Fibroblast of peridontal ligament (primary cell): Measurements from ENCODE around the gene BID.

Experiments used
- DNase-seq: peaks from one replicate; pipeline ENCODE4 v3.0.0-alpha.2; 2010; ENCODE audit errors: extremely low read depth

The BID gene

GRCh38 chr22:17803609-17804270 is 29.5 kb upstream of the BID start:
- DNase-seq: no peak

- no peak for DNase-seq
Measured at GRCh38 chr22:17802822-17803221, 28.6 kb upstream of the BID start.

- DNase-seq: no peak
Measured at GRCh38 chr22:17802411-17802810, 28.1 kb upstream of the BID start.

- DNase-seq: no peak
Measured at GRCh38 chr22:17797721-17798559, 23.7 kb upstream of the BID start.

GRCh38 chr22:17796695-17797094 is 22.4 kb upstream of the BID start:
- no peak for DNase-seq

GRCh38 chr22:17795661-17796548 is 21.6 kb upstream of the BID start:
- DNase-seq: no peak

- no peak for DNase-seq
Measured at GRCh38 chr22:17794726-17795542, 20.7 kb upstream of the BID start.

GRCh38 chr22:17792854-17793434 is 18.7 kb upstream of the BID start:
- no peak for DNase-seq

GRCh38 chr22:17792299-17792698 is 18.0 kb upstream of the BID start:
- no peak for DNase-seq

GRCh38 chr22:17791196-17791595 is 16.9 kb upstream of the BID start:
- no peak for DNase-seq

- no peak for DNase-seq
Measured at GRCh38 chr22:17789379-17790200, 15.3 kb upstream of the BID start.

- no peak for DNase-seq
Measured at GRCh38 chr22:17788528-17789378, 14.5 kb upstream of the BID start.

- no peak for DNase-seq
Measured at GRCh38 chr22:17787716-17788330, 13.6 kb upstream of the BID start.

- DNase-seq: no peak
Measured at GRCh38 chr22:17787241-17787640, 13.0 kb upstream of the BID start.

GRCh38 chr22:17786435-17787161 is 12.3 kb upstream of the BID start:
- DNase-seq: no peak

GRCh38 chr22:17785185-17786184 is 11.2 kb upstream of the BID start:
- no peak for DNase-seq

- no peak for DNase-seq
Measured at GRCh38 chr22:17784776-17785175, 10.5 kb upstream of the BID start.
